ENCODE data around the gene TNNT3. TPM values are rescaled to one million over a fixed set of nuclear protein-coding genes. Genes with fewer than 3 reads are reported as not detected.

TNNT3 gene
- total RNA-seq, 4 donors from 2014 or later: 1.2 to 6.6 (median 4.1) TPM

DNA sequence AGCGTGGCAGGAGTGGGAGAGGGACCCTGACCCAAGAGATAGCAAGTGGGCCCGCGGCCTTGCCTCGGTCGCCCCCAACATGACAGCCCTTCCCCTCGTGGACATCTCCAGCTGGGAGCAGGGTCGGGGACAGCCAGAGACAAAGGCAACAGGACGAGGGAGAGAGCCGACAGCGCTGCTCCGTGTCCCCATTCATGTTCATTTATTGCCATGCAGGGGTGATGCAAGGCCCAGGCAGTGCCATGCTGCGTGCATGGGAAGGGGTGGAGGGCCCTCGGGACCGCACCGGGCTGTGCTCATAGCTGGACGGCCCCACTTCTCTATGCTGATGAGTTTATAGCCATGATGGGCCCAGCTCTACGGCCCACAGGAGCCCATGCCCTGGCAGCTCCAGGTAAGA is 40.3 kb downstream of the TNNT3 start:
- peak in 1 of 2 donors; percentile 37 for DNase-seq (ENCODE audit: low spot score in 2 of 2)
- no peak overlapping the region for H3K4me3 ChIP-seq (ENCODE audit: low read depth, poor library complexity, severe bottlenecking)
- TF ChIP-seq CTCF (IDR thresholded peaks at IDR 0.05): no peak
- intact Hi-C loops (cut with DNase I; ENCODE audit: low total_unique reads): no loop called here
- WGBS, 2 donors: 88% methylated on average over 6 of the region's 17 CpGs; no CpG with 5 or more reads in 1 of the 2 donors

- H3K4me3 ChIP-seq (ENCODE audit: low read depth, poor library complexity, severe bottlenecking): no peak overlapping the region
- DNase-seq (ENCODE audit: low spot score in 2 of 2): peak in 1 of 2 donors; percentile 61
- intact Hi-C loops (cut with DNase I; ENCODE audit: low total_unique reads): no loop called here
- WGBS, 2 donors: no CpG with 5 or more reads among the region's 20 CpGs
- no peak for TF ChIP-seq POLR2A (IDR thresholded peaks at IDR 0.05)
- TF ChIP-seq CTCF (IDR thresholded peaks at IDR 0.05): no peak
Observed at GRCh38 chr11:1963864-1964263, 44.4 kb downstream of the TNNT3 start.

DNA sequence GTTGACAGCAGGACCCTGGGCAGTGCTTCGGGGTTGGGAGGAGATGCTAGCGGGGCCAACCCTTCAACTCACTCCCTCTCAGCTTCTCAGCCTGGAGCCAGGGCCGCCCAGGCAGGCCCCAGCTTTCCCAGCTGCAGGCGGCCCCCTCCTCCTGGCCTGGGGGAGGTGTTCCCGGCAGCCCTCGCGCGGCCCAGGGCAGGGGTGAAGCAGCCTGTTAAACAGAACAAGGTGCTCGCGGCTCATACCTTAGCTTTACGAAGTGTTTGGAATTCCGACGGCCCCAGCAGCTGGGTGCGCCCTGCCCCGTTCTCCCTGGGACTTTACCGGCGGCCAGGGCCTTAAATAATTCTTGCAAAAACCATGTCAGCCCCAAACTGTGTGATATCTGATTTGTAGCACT is 44.8 kb downstream of the TNNT3 start:
- WGBS, 2 donors: no CpG with 5 or more reads among the region's 17 CpGs
- no peak for DNase-seq (ENCODE audit: low spot score in 2 of 2)
- intact Hi-C loops (cut with DNase I; ENCODE audit: low total_unique reads): no loop called here
- no peak overlapping the region for H3K4me3 ChIP-seq (ENCODE audit: low read depth, poor library complexity, severe bottlenecking)
- TF ChIP-seq POLR2A (IDR thresholded peaks at IDR 0.05): no peak

GRCh38 chr11:1964955-1965354 is 45.5 kb downstream of the TNNT3 start:
- H3K4me3 ChIP-seq (ENCODE audit: low read depth, poor library complexity, severe bottlenecking): no peak overlapping the region
- WGBS, 2 donors: no CpG with 5 or more reads among the region's 20 CpGs
- DNase-seq (ENCODE audit: low spot score in 2 of 2): peak in 1 of 2 donors; percentile 21
- TF ChIP-seq POLR2A (IDR thresholded peaks at IDR 0.05) (no peak), CTCF (IDR thresholded peaks at IDR 0.05) (no peak)
- intact Hi-C loops (cut with DNase I; ENCODE audit: low total_unique reads): no loop called here

- no CpG with 5 or more reads among the region's 18 CpGs for WGBS, 2 donors
- peak in 1 of 2 donors; percentile 6 for DNase-seq (ENCODE audit: low spot score in 2 of 2)
- TF ChIP-seq CTCF (IDR thresholded peaks at IDR 0.05): no peak
- no peak for TF ChIP-seq POLR2A (IDR thresholded peaks at IDR 0.05)
- intact Hi-C loops (cut with DNase I; ENCODE audit: low total_unique reads): no loop called here
- no peak overlapping the region for H3K4me3 ChIP-seq (ENCODE audit: low read depth, poor library complexity, severe bottlenecking)
Observed at GRCh38 chr11:1966531-1966930, 47.0 kb downstream of the TNNT3 start.

- intact Hi-C loops (cut with DNase I; ENCODE audit: low total_unique reads): no loop called here
- DNase-seq (ENCODE audit: low spot score in 2 of 2): peak in 1 of 2 donors; percentile 54
- TF ChIP-seq CTCF (IDR thresholded peaks at IDR 0.05) (no peak), POLR2A (IDR thresholded peaks at IDR 0.05) (no peak)
- no CpG with 5 or more reads among the region's 21 CpGs for WGBS, 2 donors
- H3K4me3 ChIP-seq (ENCODE audit: low read depth, poor library complexity, severe bottlenecking): no peak overlapping the region
Observed at GRCh38 chr11:1967641-1968225, 48.2 kb downstream of the TNNT3 start.
